ENCODE measurements around the gene SMYD3. TPM values are rescaled to one million over a fixed set of nuclear protein-coding genes. Genes with fewer than 3 reads are reported as not detected.

SMYD3 gene
- total and polyA plus RNA-seq, 11 donors: 6.3 to 12.1 (median 9.5) TPM

DNA sequence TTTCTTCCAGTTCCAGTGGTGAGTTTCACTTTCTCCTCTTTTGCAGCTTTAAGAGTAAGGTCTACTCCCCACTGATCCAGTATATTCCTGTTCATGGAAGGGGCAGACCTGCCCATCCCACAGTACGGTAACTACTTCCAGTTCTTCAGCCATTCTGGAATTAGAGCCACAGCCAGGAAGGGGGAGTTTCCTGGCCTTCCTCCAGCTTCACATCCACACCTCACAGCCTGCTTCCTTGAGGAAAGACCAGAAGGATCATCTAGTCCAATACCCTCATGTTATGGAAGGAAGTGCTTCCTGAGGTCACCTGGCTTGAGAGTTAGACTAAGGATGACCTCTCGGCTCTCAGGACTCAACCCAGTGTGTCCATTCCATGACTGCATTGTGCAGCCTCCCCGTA, 754.5 kb downstream of the SMYD3 start:
- DNase-seq (no peak), ATAC-seq (no peak)
- Histone ChIP-seq H3K4me1 (no peaks in the 10 kb centered on the region), H3K4me3 (no peak overlapping the region), H3K27ac (no peak overlapping the region), H3K9me3 (peaks cover 0 to 36% (median 7%) of the 10 kb centered on the region in 12 donors), H3K36me3 (no peaks in the 10 kb centered on the region), H3K27me3 (no peaks in the 10 kb centered on the region)
- intact Hi-C loops (cut with DNase I): loop anchor here in 1 of 10 donors (10.0 kb wide), 1 partner anchor 348 kb away; no protein-coding TSS in a partner anchor
- no peak for TF ChIP-seq POLR2A (IDR thresholded peaks at IDR 0.05)
- WGBS, 4 donors: 55 to 67% (median 61%) methylated on average over 2 to 3 of the region's 3 CpGs

DNA sequence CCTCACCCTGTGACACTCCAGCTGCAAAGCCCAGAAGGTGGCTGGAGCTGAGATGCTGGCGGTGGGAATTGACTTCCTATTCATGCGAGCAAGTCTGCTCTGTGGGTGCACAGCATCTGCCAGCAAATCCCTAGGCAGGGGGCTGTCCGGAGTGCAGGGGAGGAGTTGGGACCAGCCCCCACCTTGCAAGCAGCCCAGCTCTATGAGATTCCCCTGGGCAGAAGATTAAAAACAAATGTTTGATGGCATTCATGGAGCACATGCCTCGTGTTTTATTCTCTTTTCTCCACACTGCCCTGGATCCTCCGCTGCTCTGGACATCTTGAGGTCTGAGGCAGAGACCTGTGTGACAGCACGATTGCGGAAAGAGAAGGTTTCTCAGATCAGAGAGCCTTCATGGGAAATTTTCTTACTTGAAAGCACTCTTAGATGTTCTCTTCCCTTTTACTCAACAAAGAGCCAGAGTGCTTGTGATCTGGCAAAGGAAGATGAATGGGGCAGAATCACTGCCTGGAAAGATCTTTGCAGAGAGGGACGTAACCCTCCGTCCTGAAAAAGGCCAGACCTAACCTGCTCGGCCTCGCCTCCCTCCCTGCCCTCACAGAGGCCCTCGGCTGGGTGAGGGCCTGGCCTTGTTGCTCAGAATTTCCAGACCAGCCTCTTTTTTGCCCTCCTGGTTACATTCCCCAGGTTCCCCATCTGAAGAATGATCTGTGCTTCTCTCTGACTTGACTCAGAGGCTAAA, 755.2 kb downstream of the SMYD3 start:
- WGBS, 4 donors: 89 to 94% (median 92%) methylated on average over 12 of the region's 12 CpGs
- Histone ChIP-seq H3K4me1 (no peaks in the 10 kb centered on the region), H3K9me3 (peaks cover 0 to 37% (median 7%) of the 10 kb centered on the region in 12 donors), H3K27ac (no peak overlapping the region), H3K27me3 (no peaks in the 10 kb centered on the region), H3K4me3 (no peak overlapping the region), H3K36me3 (no peaks in the 10 kb centered on the region)
- TF ChIP-seq, protein P1, sequence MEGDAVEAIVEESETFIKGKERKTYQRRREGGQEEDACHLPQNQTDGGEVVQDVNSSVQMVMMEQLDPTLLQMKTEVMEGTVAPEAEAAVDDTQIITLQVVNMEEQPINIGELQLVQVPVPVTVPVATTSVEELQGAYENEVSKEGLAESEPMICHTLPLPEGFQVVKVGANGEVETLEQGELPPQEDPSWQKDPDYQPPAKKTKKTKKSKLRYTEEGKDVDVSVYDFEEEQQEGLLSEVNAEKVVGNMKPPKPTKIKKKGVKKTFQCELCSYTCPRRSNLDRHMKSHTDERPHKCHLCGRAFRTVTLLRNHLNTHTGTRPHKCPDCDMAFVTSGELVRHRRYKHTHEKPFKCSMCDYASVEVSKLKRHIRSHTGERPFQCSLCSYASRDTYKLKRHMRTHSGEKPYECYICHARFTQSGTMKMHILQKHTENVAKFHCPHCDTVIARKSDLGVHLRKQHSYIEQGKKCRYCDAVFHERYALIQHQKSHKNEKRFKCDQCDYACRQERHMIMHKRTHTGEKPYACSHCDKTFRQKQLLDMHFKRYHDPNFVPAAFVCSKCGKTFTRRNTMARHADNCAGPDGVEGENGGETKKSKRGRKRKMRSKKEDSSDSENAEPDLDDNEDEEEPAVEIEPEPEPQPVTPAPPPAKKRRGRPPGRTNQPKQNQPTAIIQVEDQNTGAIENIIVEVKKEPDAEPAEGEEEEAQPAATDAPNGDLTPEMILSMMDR (IDR thresholded peaks at IDR 0.05): no peak
- TF ChIP-seq POLR2A (IDR thresholded peaks at IDR 0.05): no peak
- no peak for DNase-seq
- ATAC-seq: no peak
- intact Hi-C loops (cut with DNase I): loop anchor here in 1 of 10 donors (10.0 kb wide), 1 partner anchor 347 kb away; no protein-coding TSS in a partner anchor

DNA sequence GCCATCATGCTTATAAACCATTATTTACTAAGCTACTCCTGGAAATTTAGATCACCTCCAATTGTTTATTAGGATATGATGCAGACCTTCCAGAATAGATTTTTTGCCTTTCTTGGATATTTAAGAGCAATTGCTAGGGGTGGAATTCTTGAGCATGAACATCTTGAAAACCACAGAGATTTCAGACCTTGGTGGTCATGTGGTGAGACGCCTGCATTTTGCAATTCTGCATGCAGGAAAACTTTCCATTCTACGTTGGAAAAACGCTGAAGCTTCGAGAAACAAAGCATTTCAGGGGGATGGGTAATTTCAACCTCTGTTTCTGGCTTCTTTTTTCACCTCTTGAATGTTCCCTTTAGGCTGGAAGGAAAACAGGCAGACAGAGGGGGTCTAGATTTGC, 756.0 kb downstream of the SMYD3 start:
- 82 to 90% (median 87%) methylated on average over 4 of the region's 4 CpGs for WGBS, 4 donors
- TF ChIP-seq, protein P1 (IDR thresholded peaks at IDR 0.05): no peak
- no peak for TF ChIP-seq POLR2A (IDR thresholded peaks at IDR 0.05)
- Histone ChIP-seq H3K4me1 (no peaks in the 10 kb centered on the region), H3K36me3 (no peaks in the 10 kb centered on the region), H3K4me3 (no peak overlapping the region), H3K27ac (no peak overlapping the region), H3K9me3 (peaks cover 0 to 36% (median 7%) of the 10 kb centered on the region in 12 donors), H3K27me3 (no peaks in the 10 kb centered on the region)
- ATAC-seq (no peak), DNase-seq (no peak)
- intact Hi-C loops (cut with DNase I): loop anchor here in 1 of 10 donors (10.0 kb wide), 1 partner anchor 346 kb away; no protein-coding TSS in a partner anchor

DNA sequence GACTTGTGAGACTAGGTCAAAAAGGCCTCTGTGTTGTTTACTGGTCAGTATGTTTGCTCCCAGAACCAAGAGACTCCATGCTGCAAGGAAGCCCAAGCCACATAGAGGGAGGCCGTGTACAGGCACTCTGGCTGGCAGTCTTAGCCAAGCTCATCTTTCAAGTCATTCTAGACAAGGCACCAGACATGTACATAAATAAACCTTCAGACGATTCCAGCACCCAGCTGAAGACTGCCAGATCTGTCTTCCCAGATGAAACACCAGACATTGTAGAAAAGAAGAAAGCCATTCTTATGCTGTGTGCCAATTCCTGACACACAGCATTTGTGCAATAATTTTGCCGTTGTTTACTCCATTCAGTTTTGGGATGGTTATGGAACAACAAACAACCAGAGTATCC, 756.8 kb downstream of the SMYD3 start:
- Histone ChIP-seq H3K4me3 (no peak overlapping the region), H3K4me1 (no peaks in the 10 kb centered on the region), H3K27ac (no peak overlapping the region), H3K9me3 (peaks cover 0 to 32% (median 3%) of the 10 kb centered on the region in 12 donors), H3K27me3 (no peaks in the 10 kb centered on the region), H3K36me3 (no peaks in the 10 kb centered on the region)
- 80 to 88% (median 84%) methylated on average over 3 of the region's 3 CpGs for WGBS, 4 donors
- DNase-seq (no peak), ATAC-seq (no peak)
- TF ChIP-seq, protein P1 (IDR thresholded peaks at IDR 0.05): no peak
- no peak for TF ChIP-seq POLR2A (IDR thresholded peaks at IDR 0.05)
- intact Hi-C loops (cut with DNase I): loop anchor here in 1 of 10 donors (10.0 kb wide), 1 partner anchor 345 kb away; no protein-coding TSS in a partner anchor

Data from heart left ventricle (tissue), 16 donors.